K562 (cell line): ENCODE results near the gene GPC3. TPM values are rescaled to one million over a fixed set of nuclear protein-coding genes. Genes with fewer than 3 reads are reported as not detected.
A peak's percentile ranks its signal among the peaks of the same experiment; 100 is the strongest.

Experiments
- ATAC-seq: fragments of 200-7000 bp; cut with Tn5 transposase; 3 replicates; pipeline ENCODE4 v1.9.1; 2020; ENCODE audit warnings: moderate library complexity
- BruUV-seq: library from RNA; stranded (reverse); fragments of 400-500 nt; replicated peaks from 2 replicates; lab custom pipeline; 2021; lab: Mats Ljungman, UMichigan
- CTCF ChIA-PET: fragments of 300-600 bp; formaldehyde crosslinking; extraction: SDS; loops from one replicate; lab custom pipeline; 2021; ENCODE audit warnings: low intra/inter-chr PET ratio; lab: Yijun Ruan, JAX
- POLR2A ChIA-PET: fragments of 300-600, 350-650 bp; sonication (Branson Sonifier 250); formaldehyde crosslinking; extraction: SDS; loops from one replicate; lab custom pipeline; 2021; ENCODE audit warnings: antibody characterized with exemption, inconsistent platforms; lab: Yijun Ruan, JAX
- DNase-seq, 4 experiments: peaks; one replicate each; pipeline versions ENCODE4 v3.0.0 to v3.0.0-alpha.2; 2011 to 2018; ENCODE audit warnings: low spot score in 3 of 4, mixed read lengths in 3 of 4; ENCODE audit errors: extremely low read depth in 1 of 4
- FAIRE-seq: peaks from 2 replicates; lab custom pipeline; 2011; peaks lifted over from hg19 to GRCh38; lab: Jason Lieb, UNC
- H2AFZ ChIP-seq: 2 replicates; pipeline ENCODE4 v1.6.0; 2011; ENCODE audit warnings: low read depth, low read length, control low read depth, inconsistent platforms
- H3K27ac ChIP-seq: fragments of 200-600 bp; 3 replicates; pipeline ENCODE4 v1.8.0; 2011; ENCODE audit warnings: low read depth, mild to moderate bottlenecking, control low read depth, inconsistent platforms, low read length, moderate library complexity, mixed read lengths; ENCODE audit errors: extremely low read depth
- H3K27me3 ChIP-seq, 2 experiments: fragments of 300-600 bp in 1 of 2; 2 replicates in 1 of 2; 3 replicates in 1 of 2; pipeline versions ENCODE4 v1.6.0 to v1.8.0; 2011; ENCODE audit warnings: inconsistent platforms in 2 of 2, low read length in 2 of 2, mild to moderate bottlenecking in 1 of 2, mixed read lengths in 1 of 2, moderate library complexity in 1 of 2; ENCODE audit not compliant: control insufficient read depth in 2 of 2, insufficient read depth in 2 of 2
- H3K36me3 ChIP-seq: fragments of 300-600 bp; 3 replicates; pipeline ENCODE4 v1.8.0; 2011; ENCODE audit warnings: mild to moderate bottlenecking, low read length, inconsistent platforms; ENCODE audit not compliant: control insufficient read depth, insufficient read depth
- H3K4me1 ChIP-seq, 2 experiments: fragments of 200-600 bp in 1 of 2; replicated peaks in 1 of 2; 2 replicates in 1 of 2; 3 replicates in 1 of 2; pipeline versions ENCODE4 v1.5.1 to v1.8.0; 2011; ENCODE audit warnings: inconsistent platforms in 2 of 2, low read length in 2 of 2, mild to moderate bottlenecking in 1 of 2, mixed read lengths in 1 of 2, moderate library complexity in 1 of 2; ENCODE audit not compliant: control insufficient read depth in 2 of 2, insufficient read depth in 2 of 2
- H3K4me2 ChIP-seq: 2 replicates; pipeline ENCODE4 v1.6.1; 2011; ENCODE audit warnings: low read length, control low read depth, inconsistent platforms, mixed read lengths; ENCODE audit not compliant: insufficient read depth
- H3K4me3 ChIP-seq: fragments of 200-600 bp; sonication (generic), shearing (Covaris generic); 2 replicates; pipeline ENCODE4 v1.5.1; 2016; ENCODE audit warnings: control low read depth, inconsistent platforms
- H3K79me2 ChIP-seq: fragments of 200-600 bp; 3 replicates; pipeline ENCODE4 v1.8.0; 2011; ENCODE audit warnings: low read length, inconsistent platforms; ENCODE audit not compliant: control insufficient read depth, insufficient read depth
- H3K9ac ChIP-seq, 2 experiments: 2 replicates each; pipeline versions ENCODE4 v1.6.0 to v1.6.1; 2011; ENCODE audit warnings: low read depth in 2 of 2, low read length in 2 of 2, control low read depth in 1 of 2, inconsistent platforms in 1 of 2, mild to moderate bottlenecking in 1 of 2, mixed read lengths in 1 of 2; ENCODE audit not compliant: insufficient read depth in 1 of 2
- H3K9me1 ChIP-seq: one replicate; pipeline ENCODE4 v1.6.0; 2011; ENCODE audit warnings: inconsistent platforms, mild to moderate bottlenecking, low read length, moderate library complexity; ENCODE audit not compliant: control insufficient read depth, insufficient read depth
- H3K9me3 ChIP-seq: replicated peaks from 2 replicates; pipeline ENCODE4 v1.5.1; 2011; ENCODE audit warnings: low read depth, low read length, inconsistent platforms; ENCODE audit not compliant: control insufficient read depth, insufficient read depth
- H4K20me1 ChIP-seq: replicated peaks from 2 replicates; pipeline ENCODE4 v1.6.1; 2011; ENCODE audit warnings: low read length, inconsistent platforms, mixed read lengths; ENCODE audit not compliant: control insufficient read depth, insufficient read depth
- ARID1B ChIP-seq: fragments of 450-650 bp; IDR thresholded peaks from 2 replicates; pipeline ENCODE4 v1.6.1; 2016; ENCODE audit warnings: antibody characterized with exemption, mild to moderate bottlenecking, inconsistent platforms
- ATF1 ChIP-seq, 2 experiments: fragments of 450-650 bp in 1 of 2; IDR thresholded peaks; 2 replicates each; pipeline ENCODE4 v1.6.1; 2016; ENCODE audit warnings: missing compliant biosample characterization in 1 of 2, missing genetic modification characterization in 1 of 2
- BRCA1 ChIP-seq, 2 experiments: fragments of 450-650 bp in 1 of 2; sonication (generic) in 1 of 2; formaldehyde crosslinking in 1 of 2; IDR thresholded peaks; 2 replicates each; pipeline versions ENCODE4 v1.5.0 to v1.6.1; 2017 to 2020; ENCODE audit warnings: mild to moderate bottlenecking in 1 of 2, missing genetic modification reagents in 1 of 2
- CBFA2T3 ChIP-seq: fragments of 450-650 bp; IDR thresholded peaks from 2 replicates; pipeline ENCODE4 v1.6.1; 2017
- E4F1 ChIP-seq: fragments of 250-450 bp; sonication (Bioruptor Pico); IDR thresholded peaks from 2 replicates; pipeline ENCODE4 v1.5.0; 2021; ENCODE audit warnings: mild to moderate bottlenecking, borderline replicate concordance
- EWSR1 ChIP-seq: fragments of 450-650 bp; IDR thresholded peaks from 2 replicates; pipeline ENCODE4 v1.6.1; 2018; ENCODE audit warnings: borderline replicate concordance, mild to moderate bottlenecking, low read depth, moderate library complexity; ENCODE audit not compliant: partially characterized antibody
- HDAC2 ChIP-seq: fragments of 450-650 bp; IDR thresholded peaks from 2 replicates; pipeline ENCODE4 v1.6.1; 2016; ENCODE audit warnings: mild to moderate bottlenecking
- HLTF ChIP-seq: fragments of 450-650 bp; IDR thresholded peaks from 2 replicates; pipeline ENCODE4 v1.6.1; 2016
- MAFG ChIP-seq: fragments of 450-650 bp; conservative IDR thresholded peaks from 2 replicates; pipeline ENCODE4 v1.6.1; 2016; ENCODE audit warnings: missing genetic modification characterization, missing compliant biosample characterization
- MEF2A ChIP-seq: IDR thresholded peaks from 2 replicates; pipeline ENCODE4 v1.6.1; 2011; ENCODE audit warnings: low read depth, mild to moderate bottlenecking, low read length, moderate library complexity; ENCODE audit not compliant: control insufficient read depth
- NR2C1 ChIP-seq, 2 experiments: fragments of 450-650 bp; IDR thresholded peaks; 2 replicates each; pipeline ENCODE4 v1.6.1; 2017; ENCODE audit warnings: mild to moderate bottlenecking in 2 of 2, antibody characterized with exemption in 1 of 2, inconsistent platforms in 1 of 2, missing compliant biosample characterization in 1 of 2, missing genetic modification characterization in 1 of 2
- POLR2AphosphoS5 ChIP-seq: IDR thresholded peaks from 2 replicates; pipeline ENCODE4 v1.6.1; 2011; ENCODE audit warnings: mild to moderate bottlenecking, low read depth, low read length, moderate library complexity; ENCODE audit not compliant: control insufficient read depth, insufficient read depth
- RCOR1 ChIP-seq, 2 experiments: IDR thresholded peaks; 2 replicates each; pipeline ENCODE4 v1.6.1; 2012; ENCODE audit warnings: low read depth in 2 of 2, low read length in 2 of 2, borderline replicate concordance in 1 of 2, improper control_type of control experiment in 1 of 2
- SOX6 ChIP-seq: fragments of 450-650 bp; IDR thresholded peaks from 2 replicates; pipeline ENCODE4 v1.6.1; 2014; ENCODE audit warnings: mild to moderate bottlenecking
- TBP ChIP-seq: optimal IDR thresholded peaks from 2 replicates; pipeline ENCODE3; 2011; ENCODE audit warnings: low read depth, low read length, improper control_type of control experiment
- TCFL5 ChIP-seq: fragments of 250-450 bp; sonication (Bioruptor Pico); conservative IDR thresholded peaks from 2 replicates; pipeline ENCODE4 v1.6.1; 2021; ENCODE audit warnings: mild to moderate bottlenecking, moderate library complexity, matching md5 sums
- XRCC4 ChIP-seq: IDR thresholded peaks from one replicate; pipeline ENCODE4 v1.6.1; 2011; ENCODE audit not compliant: insufficient read depth, insufficient read length; ENCODE audit errors: extremely low read depth
- ZNF398 ChIP-seq: fragments of 250-450 bp; sonication (Bioruptor Pico); IDR thresholded peaks from 2 replicates; pipeline ENCODE4 v1.8.0; 2021; ENCODE audit warnings: moderate library complexity, mild to moderate bottlenecking, inconsistent platforms
- ZNF785 ChIP-seq: fragments of 250-450 bp; sonication (Bioruptor Pico); IDR thresholded peaks from 2 replicates; pipeline ENCODE4 v1.4.0; 2020; ENCODE audit warnings: mild to moderate bottlenecking
- ZNF830 ChIP-seq: fragments of 250-450 bp; sonication (Bioruptor Pico); IDR thresholded peaks from 2 replicates; pipeline ENCODE4 v1.5.0; 2021; ENCODE audit warnings: mild to moderate bottlenecking
- WGBS: fragments of 100-300 bp; shearing (Covaris generic); methylation state at CpG from one replicate; pipeline ENCODE4 v1.1.6; 2016; ENCODE audit warnings: low coverage, mixed read lengths; ENCODE audit not compliant: insufficient coverage; ENCODE audit errors: missing lambda C conversion rate; 5-methylcytosine and 5-hydroxymethylcytosine counted together
- in situ Hi-C: fragments of 300-500 bp; cut with MboI; formaldehyde crosslinking; loops from 4 replicates; pipeline ENCODE4 v1.15.0; 2018; ENCODE audit warnings: inconsistent platforms, mixed read lengths
- intact Hi-C: fragments of 100-400 bp; cut with micrococcal nuclease; formaldehyde crosslinking; loops from 2 replicates; pipeline ENCODE4 v1.14.2; 2022
- polyA plus RNA-seq, 8 experiments: library from polyadenylated mRNA; depleted of rRNA in 4 of 8; stranded (reverse) in 5 of 8; unstranded in 3 of 8; fragments of >200 nt; fragmentation: Nextera tagmentation in 2 of 8; fragmentation: Illumina TruSeq in 1 of 8; extraction: Ambion mirVana in 2 of 8; extraction: Trizol in 1 of 8; gene quantifications; 2 replicates each; pipeline versions ENCODE4 v1.2.1 to v1.2.3, GENCODE V29; 2011 to 2014; ENCODE audit warnings: inconsistent platforms in 1 of 8, missing spikeins in 1 of 8
- total RNA-seq, 7 experiments: library from RNA; depleted of rRNA in 6 of 7; stranded (reverse); fragments of >200 nt in 6 of 7; fragmentation: Illumina TruSeq in 2 of 7; extraction: Trizol in 2 of 7; gene quantifications; 2 replicates each; pipeline versions ENCODE4 v1.2.1 to v1.2.3, GENCODE V29; 2011 to 2021; ENCODE audit warnings: low replicate concordance in 1 of 7

Gene GPC3
- total and polyA plus RNA-seq, 9 of the 15 experiments (the other 6 are each of a cell fraction or from before 2014, with no cell fraction given), result 0.42 TPM; not detected in 8

- H3K79me2 ChIP-seq, result no peaks in the 10 kb centered on the region
- TF ChIP-seq ARID1B (no peak), BRCA1 (IDR thresholded peaks at IDR 0.05) (no peak), BRCA1 (CRISPR knock-in tag; IDR thresholded peaks at IDR 0.05) (no peak), POLR2AphosphoS5 (no peak), TBP (no peak), XRCC4 (no peak), HDAC2 (no peak), ZNF785 (CRISPR knock-in tag) (no peak), ZNF398 (CRISPR knock-in tag) (no peak), ZNF830 (CRISPR knock-in tag) (no peak), E4F1 (CRISPR knock-in tag) (no peak), ATF1 (CRISPR knock-in tag; IDR thresholded peaks at IDR 0.05) (no peak), ATF1 (tag; IDR thresholded peaks at IDR 0.05) (no peak), NR2C1 (IDR thresholded peaks at IDR 0.05) (no peak), NR2C1 (tag; IDR thresholded peaks at IDR 0.05) (no peak), TCFL5 (CRISPR knock-in tag) (no peak), SOX6 (no peak), HLTF (no peak), CBFA2T3 (no peak), MEF2A (no peak), RCOR1 (IDR thresholded peaks at IDR 0.05; ENCODE audit: borderline replicate concordance in 1 of 2, low read depth in 2 of 2, low read length in 2 of 2) (no peak), MAFG (no peak), EWSR1 (no peak)
- TF ChIP-seq, all 486 proteins: peak for 0
- no peaks in the 10 kb centered on the region for H3K9me3 ChIP-seq
- no peak for FAIRE-seq
- no peaks in the 10 kb centered on the region; the same call in 1 of the 2 replicates for H4K20me1 ChIP-seq
- H3K9ac ChIP-seq, result no peak overlapping the region
- BruUV-seq, result no TSS peak
- no peaks in the 10 kb centered on the region for H3K4me1 ChIP-seq
- POLR2A ChIA-PET, result no interaction called here
- H3K4me2 ChIP-seq, result no peak overlapping the region
- no peak overlapping the region for H3K27ac ChIP-seq
- WGBS, result 0% methylated on average over 5 of the region's 5 CpGs
- ATAC-seq, result 0 out of 3 replicates have a peak, but pooled peaks have one; percentile 25
- peak in 3 of 4 experiments; percentile 1 to 8 (median 6) for DNase-seq
- in situ Hi-C loops (no loop called here), intact Hi-C loops (loop anchor here (2.0 kb wide), 1 partner anchor 233 kb away; no protein-coding TSS in a partner anchor)
- H2AFZ ChIP-seq, result no peak overlapping the region
- no peaks in the 10 kb centered on the region for H3K9me1 ChIP-seq
- no peak overlapping the region for H3K4me3 ChIP-seq
- CTCF ChIA-PET, result no interaction called here
- H3K27me3 ChIP-seq, result no peaks in the 10 kb centered on the region; a peak in 1 of 5 replicates
- H3K36me3 ChIP-seq, result no peaks in the 10 kb centered on the region
Observed at GRCh38 chrX:134025986-134026545, 40.7 kb upstream of the GPC3 start.
